SHP77 treated with DMSO at 0.1 percent for 48 hours (cell line): ENCODE results near the gene RNPS1.

Source experiments
- DNase-seq: peaks from one replicate; lab custom pipeline; 2025; lab: John Stamatoyannopoulos, UW

Gene RNPS1

DNA sequence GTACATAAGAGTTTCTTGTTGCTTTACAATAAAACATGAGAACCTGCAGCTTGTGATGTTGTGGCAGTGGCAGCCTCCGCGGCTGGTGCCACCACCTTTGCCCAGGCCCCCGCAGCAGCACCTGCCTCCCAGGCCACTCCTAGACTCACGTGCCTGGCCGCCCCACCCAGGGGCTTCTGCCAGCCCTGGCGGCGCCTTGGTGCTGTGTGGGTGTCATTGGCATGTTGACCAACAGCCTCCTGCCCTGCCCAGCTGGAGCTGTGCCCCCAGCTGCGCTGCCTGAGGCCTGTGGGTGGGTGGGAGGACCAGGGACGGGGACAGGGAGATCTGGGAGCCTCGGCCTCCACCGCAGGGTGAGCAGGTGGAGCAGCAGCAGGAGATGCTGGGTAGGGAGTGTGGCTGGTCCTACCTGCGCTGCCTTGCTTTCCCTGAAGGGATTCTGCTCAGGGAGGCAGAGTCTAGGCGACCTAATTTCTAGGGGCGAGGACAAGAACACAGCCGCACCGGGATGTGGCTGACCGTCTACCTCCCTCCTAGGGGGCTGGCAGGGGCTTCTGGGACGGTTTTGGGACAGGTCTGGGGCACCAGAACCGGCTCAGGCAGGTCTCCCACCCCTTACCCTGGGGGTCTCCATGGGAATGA, 32.1 kb downstream of the RNPS1 start:
- DNase-seq, result no peak

DNA sequence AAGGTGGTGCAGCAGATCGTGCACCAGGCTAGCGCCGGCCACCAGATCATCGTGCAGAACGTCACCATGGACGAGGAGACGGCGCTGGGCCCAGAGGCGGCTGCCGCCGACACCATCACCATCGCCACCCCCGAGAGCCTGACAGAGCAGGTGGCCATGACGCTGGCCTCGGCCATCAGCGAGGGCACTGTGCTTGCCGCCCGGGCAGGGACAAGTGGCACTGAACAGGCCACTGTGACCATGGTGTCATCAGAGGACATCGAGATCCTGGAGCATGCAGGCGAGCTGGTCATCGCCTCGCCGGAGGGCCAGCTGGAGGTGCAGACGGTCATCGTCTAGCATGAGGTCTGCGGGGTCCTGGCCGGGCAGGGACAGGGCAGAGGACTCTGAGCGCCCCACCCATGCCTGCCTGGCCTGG, 32.7 kb downstream of the RNPS1 start:
- no peak for DNase-seq

DNA sequence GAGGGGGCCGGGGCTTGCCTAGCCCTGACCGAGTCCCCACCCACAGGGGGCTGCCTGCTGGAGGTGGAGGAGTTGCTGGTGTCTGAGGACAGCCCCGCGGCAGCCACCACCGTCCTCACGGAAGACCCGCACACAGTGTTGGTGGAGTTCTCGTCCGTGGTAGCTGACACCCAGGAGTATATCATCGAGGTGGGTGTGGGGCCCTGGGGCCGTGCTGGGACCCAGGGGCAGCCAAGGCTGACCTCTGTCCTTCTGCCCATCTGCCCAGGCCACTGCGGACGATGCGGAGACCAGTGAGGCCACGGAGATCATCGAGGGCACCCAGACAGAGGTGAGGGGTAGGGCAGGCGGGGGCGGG, 33.1 kb downstream of the RNPS1 start:
- no peak for DNase-seq

DNA sequence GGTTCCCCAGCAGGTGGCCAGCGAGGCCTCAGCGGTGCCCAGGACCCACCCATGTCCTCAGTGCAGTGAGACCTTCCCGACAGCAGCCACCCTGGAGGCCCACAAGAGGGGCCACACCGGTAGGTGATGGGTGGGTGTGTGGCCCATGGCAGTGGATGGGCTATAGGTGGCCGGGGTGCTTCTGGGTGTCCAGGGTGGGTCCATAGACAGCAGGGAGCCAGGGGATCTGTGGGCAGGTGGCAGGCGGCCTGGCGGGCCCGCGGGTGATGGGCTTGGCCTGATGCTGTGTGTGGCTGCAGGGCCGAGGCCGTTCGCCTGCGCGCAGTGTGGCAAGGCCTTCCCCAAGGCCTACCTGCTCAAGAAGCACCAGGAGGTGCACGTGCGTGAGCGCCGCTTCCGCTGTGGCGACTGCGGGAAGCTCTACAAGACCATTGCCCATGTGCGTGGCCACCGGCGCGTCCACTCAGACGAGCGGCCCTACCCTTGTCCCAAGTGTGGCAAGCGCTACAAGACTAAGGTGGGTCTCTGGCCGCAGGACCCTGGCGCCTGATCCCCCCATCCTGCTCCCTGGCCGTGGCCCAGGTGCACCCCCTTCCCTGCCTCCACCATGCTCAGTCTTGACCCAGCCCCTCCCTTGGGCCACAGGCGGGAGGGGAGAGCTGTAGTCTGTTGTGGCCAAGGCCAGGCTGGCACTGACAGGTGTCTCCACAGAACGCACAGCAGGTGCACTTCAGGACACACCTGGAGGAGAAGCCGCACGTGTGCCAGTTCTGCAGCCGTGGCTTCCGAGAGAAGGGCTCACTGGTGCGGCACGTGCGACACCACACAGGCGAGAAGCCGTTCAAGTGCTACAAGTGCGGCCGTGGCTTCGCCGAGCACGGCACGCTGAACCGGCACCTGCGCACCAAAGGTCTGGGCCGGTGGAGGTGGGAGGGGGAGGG, 33.8 kb downstream of the RNPS1 start:
- no peak for DNase-seq

DNA sequence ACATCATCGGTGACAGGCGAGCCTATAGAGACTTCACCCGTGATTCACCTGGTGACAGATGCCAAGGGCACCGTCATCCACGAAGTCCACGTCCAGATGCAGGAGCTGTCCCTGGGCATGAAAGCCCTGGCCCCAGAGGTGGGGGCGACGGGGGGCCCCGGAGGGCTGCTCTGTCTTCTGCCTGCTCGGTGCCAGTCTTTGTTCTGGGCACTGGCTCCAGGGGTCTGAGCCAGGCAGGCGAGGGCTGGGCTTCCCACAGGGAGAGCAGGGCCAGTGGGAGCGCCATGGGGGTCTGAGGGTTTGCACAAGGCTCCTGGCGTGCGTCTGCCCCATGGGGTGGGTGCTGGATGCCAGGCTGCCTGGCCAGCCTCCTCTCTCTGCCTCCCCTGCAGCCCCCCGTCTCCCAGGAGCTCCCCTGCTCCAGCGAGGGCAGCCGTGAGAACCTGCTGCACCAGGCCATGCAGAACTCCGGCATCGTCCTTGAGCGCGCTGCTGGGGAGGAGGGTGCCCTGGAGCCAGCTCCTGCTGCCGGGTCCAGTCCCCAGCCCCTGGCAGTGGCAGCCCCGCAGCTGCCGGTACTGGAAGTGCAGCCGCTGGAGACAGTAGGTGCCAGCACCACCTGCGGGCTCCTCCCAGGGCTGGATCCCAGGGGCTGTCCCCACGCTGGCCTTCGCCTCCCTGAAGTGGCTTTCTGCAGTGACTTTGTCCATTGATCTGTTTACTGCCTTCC, 34.7 kb downstream of the RNPS1 start:
- DNase-seq, result no peak

DNA sequence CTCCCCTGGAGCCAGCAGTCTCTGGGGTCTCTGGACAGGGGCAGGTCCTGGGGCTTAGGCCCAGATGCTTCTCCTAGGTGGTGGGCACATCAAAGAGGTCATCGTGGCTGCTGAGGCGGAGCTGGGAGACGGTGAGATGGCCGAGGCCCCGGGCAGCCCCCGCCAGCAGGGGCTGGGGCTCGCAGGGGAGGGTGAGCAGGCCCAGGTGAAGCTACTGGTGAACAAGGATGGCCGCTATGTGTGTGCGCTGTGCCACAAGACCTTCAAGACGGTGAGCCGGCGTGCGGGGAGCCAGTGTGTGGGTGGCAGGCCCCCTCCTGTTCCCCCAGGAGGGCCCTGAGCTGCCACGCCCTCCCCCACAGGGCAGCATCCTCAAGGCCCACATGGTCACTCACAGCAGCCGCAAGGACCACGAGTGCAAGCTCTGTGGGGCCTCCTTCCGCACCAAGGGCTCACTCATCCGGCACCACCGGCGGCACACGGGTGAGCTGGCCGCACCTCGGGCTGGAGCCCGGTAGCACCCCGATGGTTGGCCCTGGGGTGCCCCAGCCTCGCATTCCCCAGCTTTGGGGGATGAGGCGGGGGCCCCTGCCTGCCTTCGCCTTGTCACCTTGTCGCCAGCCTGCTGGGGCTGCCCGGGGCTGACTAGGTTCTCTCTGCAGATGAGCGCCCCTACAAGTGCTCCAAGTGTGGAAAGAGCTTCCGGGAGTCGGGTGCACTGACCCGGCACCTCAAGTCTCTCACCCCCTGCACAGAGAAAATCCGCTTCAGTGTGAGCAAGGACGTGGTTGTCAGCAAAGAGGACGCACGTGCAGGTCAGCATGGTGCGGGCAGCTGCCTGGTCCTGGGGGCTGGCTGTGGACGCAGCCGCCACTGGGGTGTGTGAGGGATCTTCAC, 35.6 kb downstream of the RNPS1 start:
- no peak for DNase-seq

DNA sequence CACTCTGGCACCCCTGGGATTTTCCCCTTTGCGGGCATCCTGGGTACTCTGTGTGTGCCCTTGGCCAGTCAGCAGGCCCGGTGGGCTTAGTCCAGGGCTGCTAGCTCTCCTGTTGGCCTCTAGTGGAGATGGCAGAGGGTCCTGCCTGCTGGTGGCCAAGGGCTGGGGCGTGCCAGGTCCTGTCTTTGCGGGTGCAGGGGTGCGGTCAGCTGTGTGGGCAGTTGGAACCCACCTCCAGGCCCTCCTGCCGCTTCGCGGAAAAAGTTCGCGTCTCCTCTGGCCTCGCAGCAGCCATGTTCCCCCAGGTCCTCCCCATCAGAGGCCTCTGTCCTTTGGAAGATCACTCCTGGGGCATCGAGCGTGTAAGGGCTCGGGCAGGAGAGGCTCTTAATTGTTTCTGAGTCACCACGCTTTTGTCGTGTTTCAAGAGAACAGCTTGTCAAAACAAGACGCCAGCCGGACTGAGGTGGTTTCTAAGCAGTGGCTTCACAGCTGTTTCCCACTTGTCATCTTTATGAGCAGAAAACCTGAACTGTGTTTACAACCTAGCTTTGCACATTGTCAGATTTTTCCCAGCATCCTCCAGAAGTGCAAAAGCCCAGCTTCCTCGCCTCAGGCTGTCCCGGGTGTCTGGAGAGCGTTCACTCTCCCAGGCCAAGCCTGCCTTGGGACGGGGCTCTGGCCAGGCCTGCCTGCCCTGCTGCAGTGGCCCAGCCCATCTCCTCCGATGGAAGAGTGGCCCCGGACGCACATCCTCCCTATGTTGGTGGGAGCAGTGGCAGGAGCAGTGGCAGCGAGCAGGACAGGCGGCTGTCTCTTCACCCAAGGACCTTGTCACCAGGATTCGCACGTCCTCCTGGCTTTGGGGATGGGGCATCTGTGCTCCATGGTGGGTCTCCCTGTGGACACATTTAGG, 36.7 kb downstream of the RNPS1 start:
- DNase-seq, result no peak

DNA sequence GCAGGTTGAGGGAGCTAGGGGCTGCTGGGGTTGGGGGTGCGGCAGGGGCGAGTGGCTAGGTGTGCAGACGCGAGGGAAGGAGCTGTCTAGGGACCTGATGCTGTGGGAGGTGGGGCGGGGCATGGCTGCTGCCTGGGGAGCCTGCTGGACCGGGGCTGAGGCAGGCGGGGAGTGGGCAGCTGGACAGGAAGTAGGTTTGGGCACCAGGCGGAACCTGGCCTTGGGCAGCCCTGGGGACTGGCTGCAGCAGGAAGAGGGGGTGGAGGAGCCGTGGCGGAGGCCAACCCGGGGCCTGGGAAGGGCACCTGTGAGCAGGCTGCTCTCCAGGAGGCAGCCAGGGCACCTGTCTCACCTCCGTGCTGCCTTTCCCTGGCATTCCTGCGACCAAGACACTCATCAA, 37.5 kb downstream of the RNPS1 start:
- no peak for DNase-seq

DNA sequence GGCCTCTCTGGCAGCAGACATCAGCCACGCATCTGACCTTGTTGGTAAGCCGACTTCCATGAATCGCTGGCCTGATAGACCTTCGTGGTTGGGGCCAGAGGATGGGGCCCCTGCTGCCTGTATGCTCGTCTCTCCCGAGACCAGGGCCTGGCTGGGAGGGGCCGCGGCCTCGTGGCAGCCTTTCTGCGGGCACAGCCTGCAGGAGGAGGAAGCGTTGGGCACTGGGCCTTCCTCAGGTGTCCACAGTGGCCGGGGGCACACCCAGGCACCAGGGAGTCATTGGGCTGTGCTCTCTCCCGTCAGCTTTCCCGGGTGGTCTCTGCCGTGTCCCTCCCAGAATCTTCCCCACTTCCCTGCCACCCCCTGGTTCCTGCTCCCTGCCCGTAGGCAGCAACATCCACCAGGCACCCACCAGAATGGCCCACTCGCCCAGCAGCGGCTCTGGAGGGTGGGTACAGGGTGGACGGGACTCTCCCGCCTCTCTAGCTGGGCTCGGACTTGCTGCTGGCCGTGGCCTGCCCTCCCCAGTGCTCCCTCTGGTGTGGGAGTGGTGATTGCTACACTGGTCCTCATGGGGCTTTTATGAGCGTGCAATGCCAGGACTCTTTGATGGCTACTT, 38.2 kb downstream of the RNPS1 start:
- DNase-seq, result no peak

DNA sequence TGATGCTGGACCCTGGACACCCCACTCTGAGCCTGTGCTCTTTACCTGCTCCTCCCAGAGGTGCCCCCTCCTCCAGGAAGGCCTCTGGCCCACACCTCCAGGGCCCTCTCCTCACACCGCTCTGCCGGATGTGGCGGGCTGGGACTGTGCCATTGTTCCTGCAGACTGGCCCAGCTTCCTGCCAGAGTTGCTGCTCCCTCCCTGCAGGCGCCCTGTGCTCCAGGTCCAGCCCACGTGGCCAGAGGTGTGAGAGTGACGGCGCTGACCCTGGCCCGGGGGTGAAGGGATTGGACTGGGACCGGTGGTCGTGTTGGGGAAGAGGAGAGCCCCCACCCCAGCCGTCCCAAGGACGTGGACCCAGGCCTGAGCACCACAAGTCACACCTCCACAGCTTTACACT, 38.8 kb downstream of the RNPS1 start:
- no peak for DNase-seq

DNA sequence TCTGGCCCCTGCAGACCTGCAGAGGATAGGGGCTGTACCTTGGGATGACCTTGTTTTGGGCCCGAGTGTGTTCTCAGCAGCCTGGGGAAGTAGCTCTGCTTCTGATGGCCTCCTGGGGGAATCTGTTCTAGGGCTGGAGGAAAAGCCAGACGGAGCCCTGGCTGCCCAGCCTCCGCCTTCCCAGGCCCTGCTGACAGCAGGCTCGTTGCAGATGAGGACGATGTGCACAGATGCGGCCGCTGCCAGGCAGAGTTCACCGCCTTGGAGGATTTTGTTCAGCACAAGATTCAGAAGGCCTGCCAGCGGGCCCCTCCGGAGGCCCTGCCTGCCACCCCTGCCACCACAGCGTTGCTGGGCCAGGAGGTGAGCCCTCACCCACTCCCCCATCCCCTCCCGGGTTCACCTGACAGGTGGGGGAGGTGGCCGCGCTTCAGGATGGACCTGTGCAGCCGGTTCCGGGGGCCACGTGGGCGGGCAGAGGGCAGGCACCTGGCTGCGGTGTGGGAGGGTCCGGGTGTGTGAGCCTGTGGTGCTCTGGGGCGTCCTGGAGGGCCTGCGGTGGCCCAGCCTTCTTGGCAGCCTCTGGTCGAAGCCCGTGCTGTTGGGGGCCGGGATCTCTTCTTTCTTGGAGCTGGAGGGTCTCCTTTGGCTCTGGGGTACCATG, 39.6 kb downstream of the RNPS1 start:
- no peak for DNase-seq

DNA sequence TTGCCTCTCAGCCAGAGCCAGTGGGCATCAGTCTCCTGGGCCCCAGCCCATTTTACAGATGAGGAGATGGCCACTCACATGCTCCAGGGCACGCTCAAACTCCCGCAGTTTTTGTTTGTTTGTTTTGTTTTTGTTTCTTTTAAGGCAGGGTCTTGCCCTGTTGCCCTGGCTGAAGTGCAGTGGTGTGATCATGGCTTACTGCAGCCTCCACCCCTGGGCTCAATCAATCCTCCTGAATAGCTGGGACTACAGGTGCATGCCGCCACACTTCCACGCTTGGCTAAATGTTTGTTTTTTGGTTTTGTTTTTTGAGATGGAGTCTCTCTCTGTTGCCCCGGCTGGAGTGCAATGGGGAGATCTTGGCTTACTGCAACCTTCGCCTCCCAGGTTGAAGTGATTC, 41.0 kb downstream of the RNPS1 start:
- no peak for DNase-seq

DNA sequence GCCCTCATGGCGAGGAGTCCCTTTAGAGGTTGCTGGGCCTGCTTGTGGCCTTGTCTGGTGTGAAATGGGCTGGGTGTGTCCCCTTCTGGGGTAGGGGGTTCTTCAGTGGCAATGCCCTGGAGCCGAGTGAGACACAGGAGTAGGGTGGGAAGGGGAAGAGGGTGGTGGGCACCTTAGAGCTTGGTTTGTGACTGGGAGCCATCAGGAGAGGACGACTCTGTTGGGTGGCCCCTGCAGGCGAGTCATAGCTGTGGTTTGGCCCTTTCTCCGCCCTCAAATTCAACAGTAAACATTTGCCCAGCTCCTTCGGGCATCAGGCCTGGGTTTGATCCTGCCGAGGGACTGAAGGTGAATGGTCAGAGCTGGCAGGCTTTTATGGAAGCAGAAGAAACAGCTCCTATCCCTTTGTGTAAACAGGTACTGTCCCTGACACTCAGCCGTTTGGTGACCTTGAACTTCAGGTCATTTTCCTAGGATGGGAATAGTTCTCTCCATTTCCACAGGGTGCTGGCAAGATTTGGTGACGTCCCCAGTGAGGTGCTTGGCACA, 41.6 kb downstream of the RNPS1 start:
- no peak for DNase-seq

DNA sequence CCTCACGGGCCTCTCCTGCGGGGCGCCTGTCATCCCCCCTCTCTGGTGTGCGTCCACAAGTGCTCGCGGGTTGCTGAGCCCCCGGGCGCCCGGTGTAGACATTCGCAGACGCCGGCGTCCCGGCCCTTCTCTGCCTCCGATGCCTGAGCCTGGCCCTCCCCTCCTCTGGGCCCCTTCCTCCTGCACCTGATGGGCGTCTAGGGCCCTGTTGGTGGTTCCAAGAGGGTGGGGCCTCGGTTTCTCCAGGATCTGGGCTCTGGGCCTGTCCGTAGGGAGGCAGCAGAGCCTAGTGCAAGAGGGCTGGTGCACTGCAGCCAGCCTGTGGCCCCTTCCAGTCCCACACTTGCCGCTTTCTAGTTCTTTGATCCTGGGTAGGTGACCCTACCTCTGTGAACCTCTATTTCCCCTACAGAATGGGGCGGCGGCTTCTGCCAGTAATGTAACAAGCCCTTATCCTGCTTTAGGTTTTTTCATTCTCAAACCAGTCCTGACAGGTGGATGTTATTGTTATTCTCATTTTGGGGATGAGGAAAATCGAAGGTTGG, 43.9 kb downstream of the RNPS1 start:
- DNase-seq, result no peak

DNA sequence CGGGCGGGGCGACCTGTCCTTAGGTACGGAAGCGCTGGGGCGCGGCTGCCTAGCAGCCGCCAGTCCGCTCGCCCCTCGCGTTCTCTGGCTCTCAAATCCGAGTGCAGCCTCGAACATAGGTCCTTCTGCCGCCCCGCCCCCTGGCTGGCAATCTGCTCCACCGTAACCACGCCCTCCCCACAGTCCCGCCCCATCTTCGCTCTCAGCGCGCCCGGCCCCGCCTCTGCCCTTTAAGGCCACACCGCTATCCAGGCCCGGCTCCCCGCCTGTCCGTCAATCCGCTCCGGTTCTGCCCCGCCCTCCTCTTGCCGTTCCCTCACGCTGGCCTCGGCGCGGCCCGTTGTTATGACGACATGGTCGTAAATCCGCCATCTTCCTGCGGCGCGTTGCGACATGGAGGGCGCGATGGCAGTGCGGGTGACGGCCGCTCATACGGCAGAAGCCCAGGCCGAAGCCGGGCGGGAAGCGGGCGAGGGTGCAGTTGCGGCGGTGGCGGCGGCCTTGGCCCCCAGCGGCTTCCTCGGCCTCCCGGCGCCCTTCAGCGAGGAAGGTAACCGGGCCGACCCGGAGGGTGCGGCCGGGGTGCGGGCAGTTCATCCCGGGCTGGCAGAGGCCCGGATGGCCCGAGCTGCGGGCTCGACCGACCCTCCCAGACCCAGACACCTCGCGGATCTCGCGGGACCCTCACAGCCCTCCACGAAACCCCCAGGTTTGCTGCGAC, 44.5 kb downstream of the RNPS1 start, which contains the start of gene E4F1:
Gene E4F1 (plus strand): TSS at position 371 of the 721 bp plus-strand sequence. CDS start 23 bp downstream, at position 394.
- peak; percentile 97 for DNase-seq

DNA sequence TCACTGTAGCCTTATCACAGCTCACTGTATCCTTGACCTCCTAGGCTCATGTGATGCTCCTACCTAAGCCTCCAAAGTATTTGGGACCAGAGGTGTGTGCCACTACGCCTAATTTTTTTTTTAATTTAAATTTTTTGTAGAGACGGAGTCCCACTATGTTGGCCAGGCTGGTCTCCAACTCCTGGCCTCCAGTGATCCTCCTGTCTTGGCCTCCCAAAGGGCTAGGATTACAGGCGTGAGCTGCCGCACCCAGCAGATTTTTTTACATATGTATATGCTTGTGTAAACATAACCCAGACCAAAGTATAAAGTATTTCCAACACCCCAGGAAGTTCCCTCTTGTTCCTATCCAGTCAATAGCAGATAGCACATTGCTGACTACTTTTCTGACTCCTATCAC, 51.6 kb downstream of the RNPS1 start:
- no peak for DNase-seq

DNA sequence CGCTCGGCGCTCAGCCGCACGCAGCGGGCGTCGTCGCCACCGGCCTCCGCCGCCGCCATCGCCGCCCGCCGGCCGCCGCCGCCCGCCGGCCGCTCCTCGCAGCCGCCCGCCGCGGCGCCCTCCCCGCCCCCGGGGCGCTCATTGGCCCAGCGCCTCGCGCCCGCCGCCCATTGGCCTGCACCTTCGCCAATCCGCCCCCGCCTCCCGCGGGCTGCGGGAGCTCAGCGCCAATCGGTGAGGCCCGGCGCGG, 53.3 kb downstream of the RNPS1 start, which contains the start of gene PGP:
Gene PGP (minus strand): TSS at position 122 of the 250 bp plus-strand sequence. CDS start 63 bp downstream, at position 59.
- no peak for DNase-seq
